GM19397 (cell line): ENCODE measurements around the gene CLCN1.
A peak's percentile ranks its signal among the peaks of the same experiment; 100 is the strongest.

Experiments used
- ATAC-seq: cut with Tn5 transposase; IDR thresholded peaks from one replicate; pipeline ENCODE4 v1.9.1; 2021; ENCODE audit warnings: mild to moderate bottlenecking, moderate library complexity; ENCODE audit not compliant: unreplicated experiment

Gene CLCN1

DNA sequence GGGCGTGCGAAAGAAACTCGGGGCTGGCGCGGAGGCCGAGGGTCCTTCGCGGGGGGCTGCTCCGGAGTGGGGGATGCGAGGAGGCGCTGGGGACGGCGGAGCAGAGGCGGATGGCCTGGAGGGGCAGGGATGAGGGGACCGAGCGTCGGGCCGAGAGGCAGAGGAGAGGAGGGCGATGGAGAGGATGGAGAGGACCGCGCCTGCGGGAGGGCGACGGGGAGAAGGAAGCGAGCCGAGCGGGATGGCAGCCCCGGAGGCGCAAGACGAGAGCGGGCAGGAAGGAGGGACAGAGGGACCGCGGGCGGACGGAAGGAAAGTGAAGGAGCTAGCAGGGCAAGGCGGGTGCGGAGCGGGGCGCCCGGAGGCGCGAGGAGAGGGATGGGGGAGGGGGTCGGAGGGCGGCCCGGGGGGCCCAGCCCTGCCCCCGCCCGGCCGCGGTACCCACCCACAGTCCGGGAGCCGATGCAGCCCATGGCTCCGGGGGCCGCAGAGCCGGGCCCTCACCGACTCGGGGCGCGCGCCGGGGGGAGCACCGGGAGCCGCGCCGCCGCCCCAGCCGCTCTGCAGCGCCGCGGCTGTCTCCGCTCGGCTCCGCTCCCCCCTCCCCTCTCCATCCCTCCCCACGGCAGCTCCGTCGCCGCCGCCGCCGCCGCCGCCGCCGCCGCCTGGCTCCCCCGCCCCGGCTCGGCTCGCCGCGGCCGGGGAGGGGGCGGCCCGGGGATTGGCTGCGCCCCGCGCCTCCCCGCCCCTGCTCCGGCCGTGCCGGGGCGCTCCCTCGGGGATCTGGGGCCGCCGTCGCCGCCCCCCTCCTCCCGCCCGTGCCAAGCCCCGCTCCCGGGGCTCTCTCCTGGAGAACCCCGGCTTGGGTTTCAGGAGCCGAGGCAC is 46.5 kb downstream of the CLCN1 start, which contains the start of gene FAM131B:
Gene FAM131B, minus strand, starts transcription at position 583 of the 885 bp plus-strand sequence. Its CDS starts 110 bp downstream, at position 473.
- ATAC-seq, result peak; percentile 46

DNA sequence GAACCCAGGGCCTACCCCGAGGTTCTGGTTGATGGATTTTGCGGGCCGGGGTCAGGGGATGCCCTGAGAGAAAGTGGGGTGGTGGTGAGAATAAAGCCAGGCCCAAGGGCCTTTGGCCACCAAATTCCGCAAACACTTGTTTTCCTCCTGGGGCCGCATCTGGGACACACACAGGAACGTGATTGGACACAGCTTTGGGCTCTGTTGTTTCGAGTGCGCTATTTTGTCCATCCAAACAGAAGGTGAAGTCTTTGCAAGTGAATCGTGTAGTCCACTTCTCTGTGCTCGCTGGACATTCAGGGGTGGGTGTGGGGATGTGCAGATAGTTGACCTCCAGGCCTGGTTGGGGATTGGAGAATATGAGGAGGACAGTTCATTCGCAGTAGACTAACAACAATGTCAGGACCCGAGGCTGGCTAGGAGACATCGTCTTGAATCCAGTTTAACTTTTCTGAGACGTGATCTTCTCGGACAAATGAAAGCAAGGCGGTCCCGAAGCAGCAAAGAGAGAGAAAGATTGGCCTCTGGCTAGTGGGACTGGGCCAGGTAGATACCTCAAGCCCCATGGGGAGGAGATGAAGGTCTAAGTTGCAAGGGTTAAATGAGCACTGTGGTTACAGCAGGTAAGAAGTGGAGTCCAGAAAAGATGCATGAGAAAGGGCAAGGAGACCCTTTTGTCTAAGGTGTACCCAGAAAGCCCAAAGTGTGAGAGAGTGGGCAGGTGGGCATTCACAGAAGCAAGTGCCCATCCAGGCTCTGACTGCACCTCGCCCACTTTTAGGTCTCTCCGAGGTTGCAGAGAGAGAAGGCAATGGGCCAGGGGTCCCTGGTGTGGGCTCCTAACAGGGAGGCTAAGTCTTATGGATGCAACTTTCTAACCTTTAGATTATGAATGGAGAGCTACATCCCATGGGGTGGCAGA is 47.4 kb downstream of the CLCN1 start:
- ATAC-seq, result no peak

DNA sequence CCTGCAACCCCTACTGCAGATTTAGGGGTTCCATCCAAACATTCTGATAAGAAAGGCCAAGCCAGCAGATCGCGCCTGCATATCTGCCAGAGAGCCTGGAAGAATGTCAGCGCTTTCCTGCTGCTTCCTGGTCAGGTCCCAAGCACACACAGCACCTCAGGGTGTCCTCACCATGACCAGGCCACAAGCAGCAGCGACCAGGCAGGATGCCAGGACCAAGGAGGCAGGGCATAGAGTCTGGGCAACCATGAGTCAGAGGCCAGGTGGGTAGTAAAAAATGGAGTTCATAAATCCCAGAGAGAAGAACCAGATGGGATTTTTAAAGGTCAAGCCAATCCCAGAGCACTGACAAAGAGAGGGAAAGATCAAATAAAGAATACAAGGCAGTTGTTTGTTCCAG is 52.1 kb downstream of the CLCN1 start:
- ATAC-seq, result no peak

DNA sequence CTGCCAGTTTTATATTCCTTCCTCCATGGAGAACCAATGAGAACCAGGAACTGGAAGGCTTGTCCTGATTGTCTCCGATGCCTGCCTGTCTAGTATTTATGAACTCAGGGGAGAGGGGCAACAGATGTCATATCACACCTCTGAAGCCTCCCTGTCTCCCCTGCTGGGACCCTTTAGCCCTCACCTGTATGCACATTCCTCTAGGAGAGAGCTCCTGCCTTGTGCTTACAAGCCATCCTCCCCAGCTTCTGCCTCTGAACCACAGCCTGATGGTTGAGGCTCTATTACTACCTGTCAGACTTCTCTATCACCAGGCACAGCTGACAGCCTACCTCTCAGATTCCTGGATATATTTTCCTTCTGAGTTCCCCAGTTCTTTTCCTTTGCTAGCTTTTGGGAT is 52.5 kb downstream of the CLCN1 start:
- ATAC-seq, result no peak

DNA sequence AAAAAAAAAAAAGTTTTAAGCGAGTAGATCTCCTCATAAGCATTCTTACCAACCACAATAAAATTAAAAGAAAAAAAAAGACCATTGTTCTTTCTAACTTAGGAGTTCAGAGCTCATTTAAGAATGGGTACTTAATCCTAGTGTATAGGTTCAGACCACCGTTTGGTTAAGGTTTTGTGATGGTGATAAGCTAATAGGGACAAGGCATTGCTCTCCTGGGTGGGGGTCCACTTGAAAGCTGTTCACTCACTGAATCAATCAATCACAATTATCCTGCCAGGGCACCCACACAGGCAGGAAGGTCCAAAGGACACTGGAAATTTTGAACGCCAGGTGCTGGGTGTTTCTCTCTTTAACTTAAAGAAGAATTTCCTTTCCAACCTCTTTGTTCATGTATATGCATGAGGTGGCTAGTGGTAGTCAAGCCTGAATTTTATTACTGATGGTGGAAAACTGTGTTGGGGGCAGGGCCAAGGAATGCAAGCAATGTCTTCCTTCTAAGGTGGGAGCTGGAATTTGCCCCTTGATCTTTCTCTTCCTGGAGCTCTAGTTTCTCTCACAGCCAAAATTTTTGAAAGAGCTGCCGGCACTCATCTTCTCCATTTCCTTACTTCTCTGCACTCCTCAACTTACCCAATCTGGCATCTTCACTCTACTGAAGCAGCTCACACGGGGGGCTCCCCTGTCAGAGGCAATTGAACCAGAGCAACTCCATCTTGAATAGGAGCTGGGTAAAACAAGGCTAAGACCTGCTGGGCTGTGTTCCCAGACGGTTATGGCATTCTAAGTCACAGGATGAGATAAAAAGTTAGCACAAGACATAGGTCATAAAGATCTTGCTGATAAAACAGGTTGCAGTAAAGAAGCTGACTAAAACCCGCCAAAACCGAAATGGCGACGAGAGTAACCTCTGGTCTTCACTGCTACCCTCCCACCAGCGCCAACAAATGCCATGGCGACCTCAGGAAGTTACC is 54.1 kb downstream of the CLCN1 start:
- ATAC-seq, result no peak

DNA sequence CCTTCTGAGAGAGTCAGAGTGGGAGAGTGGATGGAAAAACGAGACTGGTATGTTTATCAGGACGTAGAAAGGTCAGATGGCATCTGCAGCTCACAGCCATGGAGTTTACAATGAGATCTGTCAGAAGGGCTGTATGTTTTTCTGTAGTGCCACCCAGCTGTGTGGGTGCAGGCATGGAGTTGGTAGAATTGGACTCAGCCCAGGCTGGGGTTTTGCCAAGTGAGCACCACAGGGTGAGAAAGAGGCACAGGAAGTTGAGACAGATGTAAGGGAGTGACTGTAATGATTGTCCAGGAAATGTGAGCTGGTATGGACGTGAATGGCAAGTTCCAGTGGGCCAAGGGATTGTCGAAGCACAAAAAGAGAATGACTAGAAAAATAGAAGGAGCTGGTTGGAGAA is 56.2 kb downstream of the CLCN1 start:
- no peak for ATAC-seq

DNA sequence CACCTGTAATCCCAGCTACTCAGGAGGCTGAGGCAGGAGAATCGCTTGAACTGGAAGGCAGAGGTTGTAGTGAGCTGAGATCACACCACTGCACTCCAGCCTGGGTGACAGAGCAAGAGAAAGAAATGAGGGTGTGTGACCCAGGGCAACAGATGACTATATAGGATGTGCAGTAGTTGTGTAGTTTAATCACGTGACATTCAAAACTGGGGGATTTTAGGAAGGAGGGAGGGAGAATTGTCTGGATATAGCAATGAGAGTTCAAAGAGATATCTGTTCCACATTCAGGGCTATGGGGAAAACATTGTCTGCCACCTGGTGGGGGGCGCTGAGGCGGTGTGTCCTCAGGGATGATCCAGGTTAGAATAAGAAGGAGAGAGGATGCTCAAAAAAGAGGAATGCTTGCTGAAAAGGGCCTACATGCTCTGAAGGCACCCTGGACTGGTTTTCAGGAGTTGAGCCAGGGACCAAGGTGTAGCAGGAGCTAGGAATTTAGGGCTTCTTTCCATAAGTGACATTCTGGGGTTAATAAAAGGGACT is 57.4 kb downstream of the CLCN1 start:
- no peak for ATAC-seq

DNA sequence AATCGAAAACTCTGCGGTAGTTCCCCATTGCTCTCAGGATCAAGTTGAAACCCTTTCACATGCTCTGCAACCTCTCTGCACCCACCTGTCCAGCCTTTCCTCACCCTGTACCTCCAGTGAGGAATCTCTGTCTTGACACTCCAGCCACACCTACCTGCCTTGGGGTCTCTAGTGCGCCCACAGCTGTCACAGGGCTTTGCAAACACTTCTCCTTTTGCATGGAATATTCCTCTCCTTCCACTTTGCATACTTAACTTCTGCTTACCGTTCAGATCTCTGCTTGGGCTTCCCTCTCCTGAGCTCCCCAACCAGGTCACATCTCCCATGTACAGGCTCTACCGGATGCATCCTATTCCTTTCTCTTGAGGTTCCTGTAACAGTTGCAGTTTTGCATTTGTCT is 58.6 kb downstream of the CLCN1 start:
- ATAC-seq, result no peak

DNA sequence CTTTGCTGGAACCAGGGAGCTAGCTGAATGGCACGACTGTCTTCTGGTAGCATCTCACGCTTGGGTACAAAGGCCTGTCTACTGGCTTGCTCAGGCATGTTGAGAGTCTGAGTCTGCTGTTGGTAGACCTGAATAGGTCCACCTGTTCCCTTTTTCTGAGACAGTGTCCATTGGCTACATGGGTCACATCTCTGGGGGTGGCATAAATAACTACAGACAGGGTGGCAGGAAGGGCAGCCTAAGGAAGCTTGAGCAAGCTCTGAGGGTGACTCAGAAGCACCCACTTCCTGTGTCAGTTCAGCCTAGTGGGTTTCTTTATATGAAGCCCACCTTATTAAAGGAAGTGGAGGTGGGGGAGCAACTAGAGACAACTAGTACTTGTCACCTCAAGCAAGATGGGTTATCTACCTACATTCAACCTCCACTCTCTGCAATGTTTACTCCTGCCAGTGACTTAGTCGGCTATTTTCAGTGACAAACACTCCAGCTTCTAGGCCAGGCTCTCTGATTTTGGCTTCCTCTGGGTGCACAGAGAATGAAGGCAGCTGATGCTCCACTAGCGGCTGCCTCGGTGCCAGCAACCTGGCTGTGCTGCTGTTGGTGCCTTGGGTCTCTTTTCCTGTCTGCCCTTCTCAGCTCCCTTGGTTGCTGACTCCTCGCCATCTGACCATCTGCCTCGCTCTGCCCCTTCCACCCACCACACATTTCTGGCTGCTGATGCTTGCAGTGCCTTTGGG is 59.6 kb downstream of the CLCN1 start:
- no peak for ATAC-seq

DNA sequence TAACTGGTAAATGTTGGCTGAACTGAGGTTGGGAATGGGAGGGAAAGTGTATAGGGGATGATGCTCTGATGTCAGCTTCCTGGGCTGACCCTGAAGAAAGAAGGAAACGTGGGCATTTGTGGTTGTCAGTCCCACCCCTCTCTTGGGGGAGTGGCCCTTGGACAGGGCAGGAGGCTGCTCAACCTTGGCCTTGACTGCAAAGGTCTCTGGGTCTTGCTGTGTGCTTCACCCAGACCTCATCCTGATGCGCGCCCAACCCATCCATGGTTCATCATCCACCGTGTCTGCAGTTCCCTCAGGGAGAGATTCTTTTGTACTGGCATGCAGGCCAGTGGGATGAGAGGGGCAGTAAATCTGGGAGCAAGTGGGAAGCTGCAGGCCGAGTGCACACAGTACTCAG is 60.5 kb downstream of the CLCN1 start:
- ATAC-seq, result no peak

DNA sequence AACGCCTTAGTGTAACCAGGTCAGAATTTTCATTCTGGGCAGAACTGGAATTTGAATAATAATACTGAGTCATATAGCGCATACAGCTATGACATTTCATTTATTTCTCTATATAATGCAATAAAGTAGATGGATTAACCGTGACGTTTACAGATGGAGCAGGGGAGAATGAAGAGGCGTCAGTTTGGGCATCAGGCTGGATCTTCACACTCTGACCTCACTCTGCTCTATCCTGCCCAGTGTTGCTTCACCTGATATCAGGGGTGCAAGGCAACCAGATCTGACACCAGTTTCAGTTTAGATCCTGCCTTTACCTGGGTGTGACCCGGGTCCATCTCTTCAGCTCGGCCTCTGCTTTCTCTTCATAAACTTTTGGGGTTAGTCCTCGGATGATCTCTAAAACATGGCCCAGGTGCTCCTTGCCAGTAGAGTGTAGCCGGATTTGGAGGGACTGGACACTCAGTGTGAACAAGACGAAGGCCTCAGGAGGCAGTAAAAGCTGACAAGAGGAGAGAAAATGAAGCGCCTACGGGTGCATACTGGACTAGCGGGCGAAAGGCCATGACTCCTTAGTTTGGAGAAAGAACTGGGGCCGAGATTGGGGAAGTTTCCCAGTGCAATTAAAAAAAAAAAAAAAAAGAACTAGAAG is 63.8 kb downstream of the CLCN1 start:
- no peak for ATAC-seq

DNA sequence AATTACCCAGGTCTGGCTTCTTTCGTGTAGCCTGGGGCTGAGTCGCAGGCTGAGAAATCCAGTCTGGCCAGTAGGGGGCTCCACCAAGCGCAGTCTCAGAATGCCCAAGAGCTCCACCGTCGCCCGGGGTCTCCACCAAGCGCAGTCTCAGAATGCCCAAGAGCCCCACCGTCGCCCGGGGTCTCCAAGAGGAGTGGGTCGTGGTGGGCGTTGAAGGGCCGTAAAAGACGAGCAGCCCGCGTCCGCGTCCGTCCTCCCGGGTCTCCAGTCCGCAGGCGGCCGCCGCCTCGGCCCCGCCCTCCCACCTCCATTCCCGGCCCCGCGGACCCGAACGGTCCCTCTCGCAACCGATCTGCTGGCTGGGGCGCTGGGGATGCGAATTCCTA is 64.3 kb downstream of the CLCN1 start:
- ATAC-seq, result peak; percentile 45

DNA sequence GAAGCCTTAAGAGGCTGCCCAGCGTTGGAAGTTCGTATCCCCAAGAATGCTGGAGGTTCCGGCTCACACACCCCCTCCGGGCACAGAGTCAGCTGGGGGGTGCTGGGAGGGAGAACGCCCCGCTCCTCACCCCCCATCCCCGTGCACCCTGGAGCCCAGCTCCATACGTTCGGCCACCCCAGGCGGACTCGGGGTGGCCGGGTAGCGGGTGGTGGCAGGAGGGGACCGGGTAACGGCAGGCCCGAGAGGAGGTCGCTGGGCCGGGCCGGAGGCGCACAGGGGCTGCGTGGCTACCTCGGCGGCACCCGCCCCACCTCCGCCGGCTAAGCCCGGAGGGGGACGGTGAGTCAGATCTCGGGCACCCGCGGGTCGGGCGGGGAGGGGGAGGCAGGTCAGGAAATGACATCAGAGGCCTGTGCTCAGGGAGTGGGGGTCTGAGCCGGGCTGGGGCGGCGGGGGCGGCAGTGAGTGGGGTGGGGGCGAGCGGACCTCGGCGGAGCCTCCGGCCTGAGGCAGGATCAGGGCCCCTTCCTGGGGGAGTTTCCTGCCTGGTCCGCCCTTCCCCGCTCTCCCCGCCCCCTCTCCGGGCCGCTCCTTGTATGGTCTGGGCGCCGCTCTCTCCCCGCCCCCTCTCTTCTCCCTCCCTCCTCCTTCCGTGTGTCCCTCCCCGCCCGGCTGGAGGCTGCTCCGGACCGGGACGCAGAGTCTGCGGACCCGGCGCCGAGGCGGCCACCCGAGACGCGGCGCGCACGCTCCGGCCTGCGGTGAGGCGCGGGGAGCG is 64.9 kb downstream of the CLCN1 start, which contains the start of gene ZYX:
Gene ZYX, plus strand, starts transcription at position 700 of the 781 bp plus-strand sequence. CDS start 227 bp downstream, outside the sequence.
- ATAC-seq, result peak; percentile 81

DNA sequence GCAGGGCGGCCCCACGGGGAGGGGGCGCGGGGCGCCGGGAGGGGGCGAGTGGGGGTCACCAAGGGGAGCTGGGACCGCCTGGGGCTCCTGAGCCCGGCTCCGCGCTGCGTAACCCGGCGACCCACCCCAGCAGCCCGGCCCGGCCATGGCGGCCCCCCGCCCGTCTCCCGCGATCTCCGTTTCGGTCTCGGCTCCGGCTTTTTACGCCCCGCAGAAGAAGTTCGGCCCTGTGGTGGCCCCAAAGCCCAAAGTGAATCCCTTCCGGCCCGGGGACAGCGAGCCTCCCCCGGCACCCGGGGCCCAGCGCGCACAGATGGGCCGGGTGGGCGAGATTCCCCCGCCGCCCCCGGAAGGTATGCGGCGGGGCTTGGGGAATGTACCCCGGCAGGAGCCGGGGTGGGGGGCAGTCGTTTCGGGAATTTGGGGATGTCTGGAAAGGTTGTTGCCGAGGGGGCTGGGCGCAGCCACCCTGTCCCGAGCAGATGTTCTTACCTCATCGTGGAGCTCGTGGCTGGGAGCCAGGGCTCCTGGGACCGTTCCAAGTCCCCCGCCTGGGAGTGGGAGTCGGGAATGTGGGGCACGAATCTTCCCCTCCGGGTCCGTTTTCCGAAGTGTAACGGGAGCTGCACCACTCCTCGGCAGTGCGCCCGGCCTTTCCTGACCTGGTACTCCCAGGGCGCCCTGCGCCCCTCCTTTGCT is 65.7 kb downstream of the CLCN1 start:
- peak; percentile 16 for ATAC-seq

DNA sequence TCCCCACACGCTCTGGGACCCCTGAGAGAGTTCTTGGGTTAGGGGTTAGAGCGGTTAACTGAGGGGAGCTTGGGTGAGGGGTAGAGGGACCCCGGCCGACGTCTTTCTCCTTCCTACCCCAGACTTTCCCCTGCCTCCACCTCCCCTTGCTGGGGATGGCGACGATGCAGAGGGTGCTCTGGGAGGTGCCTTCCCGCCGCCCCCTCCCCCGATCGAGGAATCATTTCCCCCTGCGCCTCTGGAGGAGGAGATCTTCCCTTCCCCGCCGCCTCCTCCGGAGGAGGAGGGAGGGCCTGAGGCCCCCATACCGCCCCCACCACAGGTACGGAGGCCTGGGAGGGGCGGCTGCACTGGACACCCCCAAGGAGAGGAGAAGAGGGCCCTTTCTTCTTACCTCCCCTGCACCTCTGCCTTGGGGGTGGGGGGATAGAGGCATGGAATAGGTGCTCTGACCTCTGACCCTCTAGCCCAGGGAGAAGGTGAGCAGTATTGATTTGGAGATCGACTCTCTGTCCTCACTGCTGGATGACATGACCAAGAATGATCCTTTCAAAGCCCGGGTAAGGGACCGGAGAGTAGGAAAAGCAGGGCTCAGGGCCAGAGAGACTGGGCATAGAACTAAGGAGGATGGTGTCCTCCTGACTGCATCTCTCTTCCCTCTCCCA is 66.3 kb downstream of the CLCN1 start:
- no peak for ATAC-seq

DNA sequence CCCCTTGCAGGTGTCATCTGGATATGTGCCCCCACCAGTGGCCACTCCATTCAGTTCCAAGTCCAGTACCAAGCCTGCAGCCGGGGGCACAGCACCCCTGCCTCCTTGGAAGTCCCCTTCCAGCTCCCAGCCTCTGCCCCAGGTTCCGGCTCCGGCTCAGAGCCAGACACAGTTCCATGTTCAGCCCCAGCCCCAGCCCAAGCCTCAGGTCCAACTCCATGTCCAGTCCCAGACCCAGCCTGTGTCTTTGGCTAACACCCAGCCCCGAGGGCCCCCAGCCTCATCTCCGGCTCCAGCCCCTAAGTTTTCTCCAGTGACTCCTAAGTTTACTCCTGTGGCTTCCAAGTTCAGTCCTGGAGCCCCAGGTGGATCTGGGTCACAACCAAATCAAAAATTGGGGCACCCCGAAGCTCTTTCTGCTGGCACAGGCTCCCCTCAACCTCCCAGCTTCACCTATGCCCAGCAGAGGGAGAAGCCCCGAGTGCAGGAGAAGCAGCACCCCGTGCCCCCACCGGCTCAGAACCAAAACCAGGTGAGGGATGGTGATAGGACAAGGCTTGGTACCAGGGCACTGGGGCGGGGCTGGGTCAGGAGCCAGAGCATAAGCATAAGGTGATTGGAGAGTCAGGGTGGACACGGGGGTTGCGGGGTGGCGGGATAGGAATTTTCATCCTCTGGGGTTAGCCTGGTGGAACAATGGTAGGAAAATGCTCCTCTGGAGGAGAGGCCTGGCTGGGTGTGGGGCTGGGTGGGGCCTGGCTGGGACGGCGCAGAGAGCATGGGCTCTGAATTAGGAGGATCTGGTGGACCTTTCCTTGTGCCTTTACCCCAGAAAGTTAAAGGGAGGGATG is 67.1 kb downstream of the CLCN1 start:
- no peak for ATAC-seq
